Fibroblast of the aortic adventitia (primary cell): ENCODE results near the gene PTGIS. TPM values are rescaled to one million over a fixed set of nuclear protein-coding genes. Genes with fewer than 3 reads are reported as not detected.

Experiments used
- DNase-seq: peaks from one replicate; pipeline ENCODE4 v3.0.0-alpha.2; 2010; ENCODE audit warnings: low read depth
- H3K4me3 ChIP-seq: 2 replicates; pipeline ENCODE4 v1.5.1; 2011; ENCODE audit warnings: low read depth, mild to moderate bottlenecking, control low read depth, low read length, moderate library complexity
- CTCF ChIP-seq: IDR thresholded peaks from 2 replicates; pipeline ENCODE4 v1.5.1; 2011; ENCODE audit warnings: mild to moderate bottlenecking, low read length, control low read depth, inconsistent platforms; ENCODE audit not compliant: insufficient read depth
- total RNA-seq: library from RNA; depleted of rRNA; stranded (reverse); fragments of >200 nt; gene quantifications from 2 replicates; pipeline ENCODE4 v1.2.3, GENCODE V29; 2012; ENCODE audit warnings: low replicate concordance

Gene PTGIS
- total RNA-seq, 1 donor = 1,011 TPM

DNA sequence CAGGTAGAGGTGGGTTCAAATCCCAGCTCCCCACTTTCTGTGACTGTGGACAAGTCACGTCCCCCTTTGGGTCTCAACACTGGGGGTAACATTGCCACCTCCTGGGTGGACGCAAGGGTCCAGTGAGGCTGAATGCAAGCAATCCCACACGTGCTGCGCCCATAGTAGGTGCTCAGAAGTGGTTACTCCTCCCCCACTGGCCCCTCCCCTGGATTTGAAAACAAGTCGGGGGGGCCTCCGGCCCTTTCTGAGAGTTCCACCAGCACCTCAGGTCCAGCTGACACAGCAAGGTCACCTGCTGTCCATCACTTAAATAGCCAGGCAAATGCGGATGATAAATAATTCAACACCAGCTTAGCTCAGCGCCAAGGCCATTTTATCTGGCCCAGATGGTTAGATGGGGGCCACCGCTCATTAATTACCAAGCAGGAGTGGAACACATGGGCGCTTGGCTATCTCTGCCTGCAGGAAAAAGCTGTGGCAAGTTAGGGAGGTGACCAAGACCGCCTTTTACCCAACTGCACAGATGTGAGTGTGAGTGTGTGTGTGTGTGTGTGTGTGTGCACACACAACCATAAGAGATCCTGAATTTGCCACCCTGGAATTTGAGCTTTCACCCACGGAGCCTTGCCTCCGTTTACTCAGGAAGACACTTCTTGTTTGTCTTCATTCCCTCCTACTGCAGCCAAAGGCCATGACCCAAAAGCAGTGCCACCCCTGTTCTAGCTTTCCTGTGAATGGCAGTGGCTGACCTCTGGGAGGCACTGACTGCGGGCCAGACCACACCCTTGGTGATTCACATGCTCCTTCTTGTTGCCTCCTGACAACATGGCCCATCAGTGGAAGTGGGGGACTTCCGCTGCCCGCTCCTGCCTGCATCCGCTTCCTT lies 50.8 kb downstream of the PTGIS start:
- DNase-seq = peak; percentile 58
- H3K4me3 ChIP-seq = no peak overlapping the region
- TF ChIP-seq CTCF = no peak

GRCh38 chr20:49515586-49515985 lies 52.4 kb downstream of the PTGIS start:
- H3K4me3 ChIP-seq = no peak overlapping the region
- TF ChIP-seq CTCF = no peak
- no peak for DNase-seq

GRCh38 chr20:49513517-49513916 lies 54.4 kb downstream of the PTGIS start:
- H3K4me3 ChIP-seq = no peak overlapping the region
- no peak for TF ChIP-seq CTCF
- no peak for DNase-seq

DNA sequence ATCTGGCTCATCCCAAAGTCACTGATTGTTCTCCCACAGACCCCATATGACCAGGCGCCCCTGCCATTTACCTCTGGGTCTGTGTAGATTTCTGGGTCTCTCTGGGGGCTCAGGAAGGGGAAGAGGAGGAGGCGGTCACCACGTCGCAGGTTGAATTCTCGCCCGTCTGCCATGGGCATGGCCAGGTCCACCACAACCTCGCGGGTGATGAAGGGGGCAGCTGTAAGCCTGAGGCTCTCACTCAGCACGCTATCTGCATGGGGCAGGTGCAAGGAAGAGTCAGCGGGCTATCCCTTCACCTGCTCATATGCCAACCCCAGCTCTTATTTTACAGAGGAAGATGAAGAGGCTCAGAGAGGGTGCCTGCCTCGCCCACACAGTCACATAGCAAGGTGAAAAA lies 54.9 kb downstream of the PTGIS start:
- no peak for TF ChIP-seq CTCF
- H3K4me3 ChIP-seq = no peak overlapping the region
- DNase-seq = no peak

GRCh38 chr20:49511788-49512525 lies 56.0 kb downstream of the PTGIS start:
- TF ChIP-seq CTCF = no peak
- no peak overlapping the region for H3K4me3 ChIP-seq
- no peak for DNase-seq

DNA sequence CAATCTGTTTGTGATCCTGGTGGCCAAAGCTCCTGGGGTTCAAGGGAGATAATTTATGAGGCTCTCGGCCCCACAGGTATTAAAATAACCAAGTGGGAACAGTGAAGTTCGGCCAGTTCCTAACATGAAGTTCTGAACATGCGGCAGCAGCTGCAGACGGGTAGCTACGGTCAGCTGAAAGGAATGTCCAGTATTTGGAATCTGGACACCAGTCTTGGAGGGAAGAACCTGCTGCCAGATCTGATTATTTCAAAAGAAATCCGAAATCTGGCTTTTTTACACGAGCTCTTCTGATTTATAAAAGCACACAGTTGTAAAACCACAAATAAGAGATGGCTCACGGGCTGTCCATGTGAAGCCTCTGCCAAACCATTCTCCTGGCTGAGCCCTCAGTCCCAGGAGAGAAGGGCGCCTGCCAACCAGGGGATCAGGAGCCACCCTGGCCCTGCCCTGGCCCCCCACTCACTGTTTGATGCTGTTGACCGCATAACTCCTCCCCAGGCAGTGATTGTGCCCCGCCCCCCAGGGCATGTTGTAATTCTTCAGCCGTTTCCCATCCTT lies 57.3 kb downstream of the PTGIS start:
- no peak overlapping the region for H3K4me3 ChIP-seq
- no peak for TF ChIP-seq CTCF
- peak; percentile 99 for DNase-seq
